Fibroblast of skin of abdomen (primary cell): ENCODE data around the gene DTNB.
A peak's percentile ranks its signal among the peaks of the same experiment; 100 is the strongest.
"Not testable (repeated sequence)": the region's sequence is repeated elsewhere in the genome, so short reads cannot be mapped to it uniquely, and the experiment has no call there.

Experiments
- DNase-seq: peaks from one replicate; pipeline ENCODE4 v3.0.0-alpha.2; 2013

The DTNB gene

DNA sequence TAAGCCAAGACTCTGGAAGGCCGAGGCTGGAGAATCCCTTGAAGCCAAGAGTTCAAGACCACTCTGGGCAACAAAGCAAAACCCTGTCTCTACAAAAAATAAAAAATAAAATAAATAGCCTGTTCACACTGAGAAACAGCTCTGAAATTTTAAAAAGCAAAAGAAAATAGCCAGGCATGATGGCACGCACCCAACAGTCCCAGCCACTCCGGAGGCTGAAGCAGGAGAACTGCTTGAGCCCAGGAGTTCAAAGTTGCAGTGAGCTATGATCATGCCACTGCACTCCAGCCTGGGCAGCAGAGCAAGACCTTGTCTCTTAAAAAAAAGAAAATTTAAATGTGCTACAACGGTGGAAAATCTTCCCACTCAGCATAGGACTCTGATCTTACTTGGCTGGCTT, 52.7 kb downstream of the DTNB start:
- no peak for DNase-seq

DNA sequence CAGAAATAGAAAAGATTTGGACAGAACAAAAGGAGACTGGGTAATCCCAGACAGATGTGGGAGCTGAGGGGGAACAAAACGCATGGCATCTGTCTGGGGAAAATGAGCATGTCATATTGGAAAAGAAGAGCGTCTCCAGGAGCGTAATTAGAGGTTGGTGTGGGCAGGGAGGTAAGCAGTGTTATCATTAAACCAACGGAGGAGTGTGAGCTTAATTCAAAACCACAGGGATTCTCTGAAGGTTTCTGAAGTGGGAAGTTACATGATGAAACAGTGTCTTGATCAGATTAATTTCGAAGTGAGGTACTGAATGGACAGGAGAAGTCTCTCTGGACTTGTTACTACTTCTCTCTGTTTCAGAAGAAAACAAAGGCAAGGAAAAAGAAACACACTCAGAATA, 53.3 kb downstream of the DTNB start:
- no peak for DNase-seq

DNA sequence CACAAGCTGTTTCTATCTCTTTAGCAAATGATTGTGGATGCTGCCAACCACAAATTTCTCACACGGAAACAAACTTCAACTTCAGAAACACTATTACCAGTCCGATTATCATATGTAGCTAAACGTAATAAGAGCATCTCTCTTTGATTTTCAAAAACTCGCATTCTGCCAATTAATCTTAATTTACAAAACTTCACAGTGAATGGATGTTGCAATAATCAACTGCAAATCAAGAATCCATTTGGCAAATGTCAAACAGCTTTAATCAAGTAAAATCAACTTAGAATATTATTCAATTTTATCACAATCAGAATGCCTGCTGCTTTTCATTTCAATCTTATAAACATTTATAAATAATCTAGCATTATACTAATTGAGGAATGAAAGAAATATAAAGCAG, 54.2 kb downstream of the DTNB start:
- DNase-seq, result no peak

DNA sequence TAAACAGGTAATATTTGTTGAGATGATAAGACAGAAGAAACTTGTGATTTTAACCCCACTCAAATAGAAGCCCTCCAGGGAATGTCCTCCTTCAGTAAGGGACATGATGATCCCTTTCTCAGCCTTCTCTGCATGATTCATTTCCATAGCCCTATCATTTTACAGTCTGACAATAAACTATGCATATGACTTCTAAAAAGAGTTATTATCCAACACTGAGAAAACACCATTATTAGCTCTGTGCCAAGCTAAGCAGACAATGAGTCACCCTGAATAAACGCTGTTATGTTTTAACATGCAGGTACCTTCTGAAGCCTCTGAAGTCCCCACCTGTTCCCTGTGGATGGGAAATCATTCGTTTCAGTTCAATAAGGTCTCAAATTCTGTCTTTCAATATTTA, 54.7 kb downstream of the DTNB start:
- DNase-seq, result peak; percentile 48

DNA sequence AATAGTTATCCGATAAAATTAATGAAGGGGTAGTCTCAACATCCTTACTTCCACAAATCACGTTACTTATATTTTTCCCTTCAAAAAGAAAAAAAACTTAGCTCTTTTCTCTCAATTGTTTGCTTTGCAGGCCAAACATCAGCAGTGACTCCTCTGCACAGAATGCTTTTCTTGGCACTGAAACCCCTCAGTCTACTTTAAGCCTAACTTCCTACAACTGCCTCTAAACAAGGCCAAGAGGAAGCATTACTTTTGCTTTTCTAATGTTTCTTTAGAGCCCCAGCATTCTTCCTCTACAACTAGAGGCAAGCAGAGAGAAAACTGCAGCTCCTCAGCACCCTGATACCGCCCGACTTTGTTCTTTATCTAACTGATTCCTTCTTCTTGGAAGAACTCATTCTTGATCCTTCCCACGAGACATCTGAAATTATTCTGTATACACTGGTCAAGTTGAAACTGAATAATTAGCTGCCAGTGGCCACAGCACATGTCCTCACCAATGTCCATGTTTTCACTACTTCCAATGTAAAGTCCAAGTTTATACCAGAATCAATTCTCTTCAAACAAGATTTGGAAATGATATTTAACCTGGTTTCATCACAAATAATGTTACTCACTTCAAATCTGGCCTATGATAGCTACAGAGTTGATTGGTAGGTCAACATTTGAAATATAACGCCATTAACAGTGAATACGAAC, 55.3 kb downstream of the DTNB start:
- DNase-seq, result peak; percentile 70

DNA sequence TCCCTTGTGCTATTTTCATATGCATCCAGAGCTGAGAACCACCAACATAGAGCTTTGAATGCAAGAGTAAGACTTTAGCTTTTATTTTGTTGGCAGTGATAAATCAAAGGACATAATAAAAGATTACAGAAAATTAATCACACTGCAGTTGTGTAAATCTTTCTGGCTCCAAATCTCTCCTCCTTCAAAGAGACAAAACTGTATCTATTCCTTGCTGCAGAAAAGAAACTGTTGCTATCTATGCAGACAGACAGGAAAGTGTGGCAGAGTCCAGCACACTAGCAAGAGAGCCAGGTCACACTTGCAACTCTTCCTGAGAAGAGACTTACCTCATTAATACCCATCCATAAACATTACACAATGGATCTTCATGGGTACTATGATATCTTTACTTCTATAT, 57.5 kb downstream of the DTNB start:
- DNase-seq, result no peak

DNA sequence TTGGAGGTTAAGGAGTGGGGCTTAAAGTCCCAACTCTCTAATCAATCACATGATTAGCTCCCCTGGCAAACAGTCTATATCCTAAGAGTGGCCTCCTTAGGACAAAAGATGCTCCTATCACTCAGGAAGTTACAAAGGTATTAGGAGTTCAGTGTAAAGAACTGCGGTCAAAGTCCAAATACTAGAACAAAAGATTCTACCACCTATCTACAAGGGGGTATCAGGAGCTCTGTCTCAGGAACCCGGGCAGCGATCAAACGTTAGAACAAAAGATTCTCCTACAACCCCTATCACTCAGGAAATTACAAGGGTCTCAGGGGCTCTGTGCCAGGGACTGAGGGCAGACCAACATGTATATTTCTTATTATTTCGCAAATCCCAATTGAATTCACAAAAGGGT, 58.0 kb downstream of the DTNB start:
- DNase-seq, result no peak

DNA sequence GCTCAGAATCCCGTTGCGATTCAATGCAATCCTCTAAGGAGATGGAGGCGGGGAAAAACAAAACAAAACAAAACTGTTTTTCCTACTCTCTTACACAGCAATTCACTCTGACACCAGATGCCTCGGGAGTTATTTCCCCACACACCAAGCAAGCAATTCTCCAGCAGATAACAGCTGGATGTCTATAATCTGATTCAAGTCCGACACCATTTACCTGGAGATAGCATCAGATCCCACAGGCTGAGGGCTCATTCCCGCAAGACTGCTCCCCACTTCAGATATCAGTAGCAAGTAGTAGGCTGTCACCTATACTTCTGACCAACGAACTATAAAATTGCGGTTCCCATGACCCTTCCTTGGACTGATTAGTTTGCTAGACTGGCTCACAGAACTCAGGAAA, 58.7 kb downstream of the DTNB start:
- DNase-seq, result no peak

DNA sequence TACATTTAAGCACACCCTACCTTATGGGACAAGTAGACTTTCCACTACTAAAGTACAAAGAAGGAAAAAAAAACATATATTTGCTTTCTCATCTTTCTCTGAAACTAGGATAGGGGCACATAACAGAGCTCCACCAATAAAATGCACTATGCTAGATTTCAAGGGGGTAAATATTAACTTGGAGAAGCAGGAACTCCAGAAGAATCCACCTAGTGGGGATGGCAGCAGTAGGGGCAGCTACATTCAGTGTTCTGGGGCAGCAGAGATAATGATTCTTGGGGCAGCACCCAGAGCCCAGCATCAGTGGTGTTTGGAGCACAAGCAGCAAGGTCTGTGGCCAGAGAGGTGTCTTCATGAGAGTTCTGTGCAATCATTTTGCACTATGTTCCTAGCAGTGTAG, 64.7 kb downstream of the DTNB start:
- no peak for DNase-seq

DNA sequence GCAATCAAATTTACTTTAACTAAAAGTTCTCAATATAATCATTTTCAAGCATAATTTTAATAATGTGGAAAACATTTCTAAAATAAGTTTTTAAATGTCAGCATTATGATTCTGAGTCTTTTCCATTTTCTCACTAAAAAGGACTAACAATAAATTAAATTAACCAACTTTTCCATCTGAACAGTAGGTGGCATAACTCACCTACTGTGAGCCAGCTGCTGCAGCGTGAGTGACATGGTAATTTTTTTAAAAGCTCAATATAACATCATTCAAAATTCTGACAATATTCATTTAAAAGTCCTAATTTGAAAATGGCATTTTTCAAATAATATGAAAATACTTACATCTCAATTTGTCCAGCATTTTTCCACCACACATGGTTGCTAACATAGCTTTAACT, 66.5 kb downstream of the DTNB start:
- DNase-seq, result peak; percentile 17

DNA sequence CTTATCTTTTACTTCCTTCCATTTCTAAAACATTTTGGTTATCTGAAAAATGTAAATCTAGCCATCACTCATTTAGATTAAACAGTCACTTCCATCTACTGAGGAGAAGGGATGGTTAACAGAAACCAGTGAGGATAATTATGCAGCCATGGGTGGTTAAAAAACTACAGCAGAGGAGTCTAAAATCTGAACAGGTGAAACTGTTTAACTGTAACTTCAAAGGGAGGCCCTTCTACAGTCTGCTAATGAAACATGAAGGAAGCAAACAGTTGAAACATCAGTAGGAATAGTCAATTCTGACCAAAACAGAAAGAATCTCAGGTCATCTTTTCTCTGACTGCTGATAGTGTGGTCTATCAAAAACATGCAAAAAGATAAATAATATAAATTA, 71.0 kb downstream of the DTNB start:
- no peak for DNase-seq

DNA sequence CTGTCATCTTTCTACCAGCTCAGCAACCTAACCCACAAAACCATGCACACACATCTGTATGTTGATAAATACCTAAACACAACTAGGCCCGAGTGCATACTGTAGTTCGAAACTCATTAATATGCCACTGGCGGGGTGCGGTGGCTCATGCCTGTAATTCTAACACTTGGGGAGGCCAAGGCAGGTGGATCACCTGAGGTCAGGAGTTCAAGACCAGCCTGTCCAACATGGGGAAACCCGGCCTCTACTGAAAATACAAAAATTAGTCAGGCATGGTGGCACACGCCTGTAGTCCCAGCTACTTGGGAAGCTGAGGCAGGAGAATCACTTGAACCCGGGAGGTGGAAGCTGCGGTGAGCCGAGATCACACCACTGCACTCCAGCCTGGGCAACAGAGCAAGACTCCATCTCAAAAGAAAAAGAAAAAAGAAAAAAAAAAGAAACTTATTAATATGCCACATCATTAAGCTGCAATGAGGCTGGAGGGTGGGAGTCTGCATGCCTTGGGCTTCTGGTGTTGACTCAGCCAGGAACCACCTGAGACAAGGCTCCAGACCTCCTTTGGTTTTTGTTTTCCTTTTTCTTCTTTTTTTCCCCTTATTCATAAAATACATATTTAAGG, 71.6 kb downstream of the DTNB start:
- not testable (repeated sequence) for DNase-seq

DNA sequence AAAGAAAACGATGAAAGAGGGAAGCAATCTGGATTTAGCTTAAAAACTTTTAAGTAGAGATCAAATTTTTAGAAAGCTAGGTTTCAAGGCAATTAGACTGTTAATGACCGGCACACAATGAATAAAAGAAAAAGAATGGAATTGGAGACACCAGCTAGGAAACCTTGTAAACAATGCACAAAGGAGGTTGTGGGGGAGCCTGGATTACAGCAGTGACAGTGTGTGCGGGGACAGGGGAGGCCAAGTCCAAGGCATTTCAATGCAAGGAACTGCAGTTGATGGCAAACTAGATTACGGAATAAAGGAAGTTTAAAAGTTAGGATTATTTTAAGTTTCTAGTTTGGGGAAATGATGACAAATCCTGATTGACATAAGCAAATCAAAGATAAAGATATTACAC, 74.5 kb downstream of the DTNB start:
- DNase-seq, result no peak

DNA sequence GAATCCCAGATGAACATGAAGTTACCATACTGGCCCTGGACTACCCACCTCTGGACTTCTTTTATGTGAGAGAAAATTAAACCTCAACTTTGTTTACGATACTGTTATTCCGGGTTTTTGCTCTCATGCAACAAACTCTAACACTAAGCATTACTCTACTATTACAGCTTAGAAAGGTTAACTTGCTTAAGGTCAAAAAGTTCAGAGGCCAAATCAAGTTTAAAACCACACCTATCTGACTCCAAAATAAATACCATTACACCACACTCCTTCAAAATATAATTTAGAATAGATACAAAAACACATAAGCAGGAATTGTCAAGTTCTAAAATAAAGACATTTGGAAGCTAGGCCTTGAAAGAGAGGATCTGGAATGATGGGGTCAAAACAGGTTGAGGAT, 75.0 kb downstream of the DTNB start:
- DNase-seq, result no peak

DNA sequence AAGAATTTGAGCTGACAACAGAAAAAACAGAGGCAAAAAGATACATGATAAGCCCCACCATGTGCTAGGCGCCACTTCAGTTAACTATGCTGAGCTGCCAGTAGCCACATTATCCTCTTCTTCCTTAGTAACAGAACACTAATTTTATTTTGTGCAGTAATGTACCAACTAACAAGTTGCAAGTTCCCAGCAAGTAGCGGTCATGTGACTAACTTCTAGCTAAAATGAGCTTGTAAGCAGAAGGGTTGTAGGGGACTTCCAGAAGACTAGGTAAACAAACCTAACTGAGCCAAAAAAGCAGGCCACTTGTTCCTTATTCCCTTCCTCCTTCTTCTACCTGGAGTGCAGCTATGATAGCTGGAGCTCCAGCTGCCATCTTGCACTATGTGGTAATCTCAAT, 75.5 kb downstream of the DTNB start:
- DNase-seq, result no peak

DNA sequence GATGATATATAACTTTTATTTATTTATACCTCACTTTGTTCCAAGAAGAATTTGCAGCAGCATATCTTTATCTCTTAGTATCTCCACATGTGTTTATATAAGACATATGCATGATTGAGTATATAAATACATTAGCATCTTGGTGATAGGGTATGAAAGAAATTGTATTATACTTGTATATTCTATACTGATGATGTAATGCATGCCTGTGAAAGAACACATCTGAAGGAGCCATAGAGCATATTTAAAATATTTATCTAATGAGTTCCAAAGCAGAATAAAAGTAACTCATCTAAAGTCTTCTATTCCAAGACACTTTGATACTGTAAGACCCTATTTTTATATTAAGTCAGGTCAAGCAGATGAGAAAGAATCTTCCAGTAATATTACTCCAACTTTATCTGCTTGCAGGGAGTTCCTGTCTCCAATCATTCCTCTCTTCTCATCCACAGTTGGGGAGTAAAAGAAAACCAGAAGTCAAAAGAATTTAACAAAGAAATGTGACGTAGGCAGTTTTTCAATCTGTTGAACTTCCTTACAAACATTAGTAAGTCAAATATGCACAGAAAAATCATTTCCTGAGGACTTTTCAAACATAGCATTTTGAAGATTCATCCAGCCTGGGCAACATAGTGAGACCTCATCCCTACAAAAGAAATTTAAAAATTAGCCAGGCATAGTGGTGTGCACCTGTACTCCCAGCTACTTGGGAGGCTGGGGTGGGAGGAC, 76.7 kb downstream of the DTNB start:
- peak; percentile 24 for DNase-seq

DNA sequence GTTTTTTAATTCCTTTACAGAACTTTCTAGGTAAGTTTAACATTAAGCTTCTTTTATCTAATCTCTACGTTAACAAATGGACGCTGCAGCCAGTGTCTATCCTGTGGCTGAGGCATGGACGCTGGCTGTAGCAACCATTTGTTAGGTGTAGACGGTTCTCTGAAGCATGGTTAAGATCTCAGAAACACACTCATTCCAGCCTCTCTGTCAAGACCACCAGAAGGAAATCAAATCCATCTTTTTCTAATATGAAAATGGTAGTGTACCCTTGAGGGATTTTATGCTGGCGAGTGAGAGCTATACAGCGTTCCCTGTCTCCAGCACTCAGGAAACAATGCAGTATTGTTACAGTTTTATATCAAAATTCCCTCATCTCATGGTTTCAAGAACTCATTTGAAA, 78.0 kb downstream of the DTNB start:
- DNase-seq, result no peak

DNA sequence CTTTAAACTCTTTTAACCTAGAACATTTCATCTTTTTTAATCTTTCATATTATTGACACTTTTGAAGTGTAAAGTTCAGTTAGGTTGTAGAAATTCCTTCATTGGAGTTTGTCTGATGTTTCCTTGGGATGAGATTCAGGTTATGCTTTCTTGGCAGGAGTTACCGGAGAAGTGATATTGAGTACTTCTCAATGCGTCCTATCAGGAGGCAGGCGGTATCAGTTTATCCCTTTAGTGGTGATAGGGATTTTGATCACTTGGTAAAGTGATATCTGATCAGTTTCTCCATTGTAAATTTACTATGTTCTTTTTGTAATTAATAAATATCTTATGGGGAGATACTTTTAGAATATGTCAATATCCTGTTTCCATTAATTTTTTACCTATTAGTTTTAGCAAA, 78.4 kb downstream of the DTNB start:
- no peak for DNase-seq

DNA sequence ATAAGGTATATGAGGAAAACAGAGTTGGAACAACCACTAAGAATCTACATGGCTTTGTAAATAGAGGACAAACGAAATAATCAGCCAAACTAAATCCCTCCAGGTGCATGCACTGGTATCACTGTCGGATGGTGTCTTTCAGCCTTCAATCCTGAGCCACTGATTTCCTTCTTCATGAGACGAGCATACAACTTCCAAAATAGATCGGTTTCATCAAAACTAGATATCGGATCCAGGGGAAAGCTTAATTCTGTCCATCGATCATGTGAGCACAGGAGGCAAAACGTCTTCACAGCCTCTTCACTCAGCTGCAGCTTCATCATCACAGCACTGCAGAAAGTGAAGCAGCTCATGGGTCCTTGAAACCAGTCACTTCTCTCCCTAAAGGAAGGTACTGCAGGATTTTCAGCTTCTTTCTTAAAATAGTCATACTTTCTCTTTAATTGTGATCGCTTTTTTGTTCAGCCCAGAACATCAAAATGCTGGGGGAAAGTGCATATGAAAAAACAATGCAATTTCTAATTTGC, 80.5 kb downstream of the DTNB start:
- no peak for DNase-seq

DNA sequence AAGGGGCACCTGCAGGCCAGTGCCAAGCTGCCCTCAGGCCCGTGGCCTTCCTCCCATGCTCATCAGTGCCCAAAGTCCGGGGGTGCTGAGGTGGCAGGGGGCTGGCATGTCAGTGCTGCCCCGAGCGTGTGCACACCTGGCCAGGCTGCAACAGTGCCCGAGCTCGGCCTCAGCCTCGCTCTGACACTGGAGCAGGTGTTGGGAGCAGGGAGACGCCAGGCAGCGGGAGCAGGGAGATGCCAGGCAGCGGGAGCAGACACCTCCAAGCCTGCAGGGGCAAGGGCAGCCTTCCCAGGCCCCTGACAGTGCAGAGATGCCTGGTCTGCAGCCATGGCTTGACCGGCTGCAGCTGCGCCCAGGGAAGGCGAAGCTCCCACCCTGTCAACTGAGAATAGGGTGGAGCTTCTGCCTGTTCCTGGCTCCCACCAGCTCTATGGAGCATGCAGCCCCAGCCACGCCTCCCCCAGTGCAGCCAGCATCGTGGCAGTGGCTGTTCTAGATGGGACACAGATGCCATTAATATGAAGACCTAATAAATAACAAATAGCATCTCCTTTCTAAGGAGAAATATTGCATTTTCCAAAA, 82.4 kb downstream of the DTNB start:
- no peak for DNase-seq

DNA sequence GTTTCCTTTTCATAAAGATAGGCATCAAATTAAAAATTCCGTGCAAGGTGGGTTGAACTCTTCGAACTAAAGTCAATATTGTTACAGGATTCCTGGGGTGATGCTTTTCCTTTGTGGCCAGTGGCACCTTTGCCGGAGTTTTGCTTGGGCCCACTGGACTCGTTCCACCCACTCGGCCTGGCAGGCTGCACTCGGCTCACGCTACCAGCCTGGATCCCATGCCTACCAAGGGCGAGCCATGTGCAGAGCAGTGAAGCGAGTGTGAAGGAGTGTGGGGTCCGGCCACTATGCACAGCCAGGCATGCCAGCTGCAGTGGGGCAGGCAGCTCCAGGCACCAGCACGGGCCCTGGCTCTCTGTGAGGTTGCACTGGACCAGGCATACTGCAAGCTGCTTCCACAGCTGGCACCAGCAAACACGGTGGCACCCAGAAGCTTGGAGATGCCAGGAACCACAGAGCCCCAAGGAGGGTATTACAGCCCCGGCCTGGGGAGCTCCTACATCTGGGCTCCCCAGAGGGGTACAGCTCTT, 83.6 kb downstream of the DTNB start:
- no peak for DNase-seq

DNA sequence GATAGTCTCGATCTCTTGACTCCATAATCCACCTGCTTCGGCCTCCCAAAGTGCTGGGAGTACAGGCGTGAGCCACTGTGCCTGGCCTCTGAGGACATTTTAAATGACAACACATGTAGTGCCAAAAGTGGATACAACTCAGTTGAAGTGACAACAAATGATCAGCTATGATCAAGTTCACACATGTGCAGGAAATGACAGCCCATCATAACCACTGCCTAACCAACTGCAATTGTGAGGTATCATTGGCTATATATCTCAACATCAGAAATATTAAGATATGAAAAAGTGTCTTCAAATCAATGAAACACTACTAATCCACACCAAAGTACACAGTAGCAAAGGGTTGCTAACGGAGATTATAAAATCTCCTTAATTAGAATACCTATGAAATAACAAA, 84.8 kb downstream of the DTNB start:
- DNase-seq, result no peak

DNA sequence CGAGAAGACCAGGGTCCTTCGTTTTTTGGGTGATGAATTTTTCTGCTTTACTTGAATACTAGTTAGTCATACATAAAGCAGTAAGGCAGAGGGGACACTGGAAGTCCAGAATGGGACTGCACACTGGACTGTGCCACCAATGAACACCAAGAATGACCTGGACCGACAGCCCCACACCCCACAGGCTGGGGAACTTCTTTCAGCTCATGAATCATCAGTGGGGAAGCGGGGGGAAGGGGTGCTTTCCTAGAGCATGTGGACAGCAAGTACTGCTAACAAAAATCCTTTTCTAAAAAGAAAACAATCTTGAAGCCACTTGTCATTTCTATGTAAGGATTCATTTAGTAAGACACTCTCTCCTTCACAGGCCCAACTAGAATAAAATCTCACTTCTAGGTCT, 86.0 kb downstream of the DTNB start:
- peak; percentile 51 for DNase-seq
